T-helper 22 cell (primary cell): ENCODE measurements around the gene TRAPPC10.
A peak's percentile ranks its signal among the peaks of the same experiment; 100 is the strongest.

Experiments
- DNase-seq: peaks from one replicate; pipeline ENCODE4 v3.0.0-alpha.2; 2020; ENCODE audit warnings: low read depth

TRAPPC10 gene

GRCh38 chr21:44011579-44012473, at the start of gene TRAPPC10:
Gene TRAPPC10, plus strand, starts transcription at chr21:44012309. Its CDS starts 185 bp downstream, at chr21:44012494.
- peak; percentile 64 for DNase-seq

GRCh38 chr21:43965911-43966585, 46.1 kb upstream of the TRAPPC10 start:
- no peak for DNase-seq

- no peak for DNase-seq
Observed at GRCh38 chr21:43966946-43967512, 45.1 kb upstream of the TRAPPC10 start.

- DNase-seq = no peak
Observed at GRCh38 chr21:43967981-43968380, 44.1 kb upstream of the TRAPPC10 start.

GRCh38 chr21:43968410-43969114, 43.5 kb upstream of the TRAPPC10 start:
- DNase-seq = no peak

- no peak for DNase-seq
Observed at GRCh38 chr21:43969115-43969444, 43.0 kb upstream of the TRAPPC10 start.

GRCh38 chr21:43970551-43970950, 41.6 kb upstream of the TRAPPC10 start:
- no peak for DNase-seq

- no peak for DNase-seq
Observed at GRCh38 chr21:43971201-43971991, 40.7 kb upstream of the TRAPPC10 start.

- DNase-seq = no peak
Observed at GRCh38 chr21:43971992-43972255, 40.2 kb upstream of the TRAPPC10 start.

- DNase-seq = no peak
Observed at GRCh38 chr21:43972850-43973633, 39.1 kb upstream of the TRAPPC10 start.

- no peak for DNase-seq
Observed at GRCh38 chr21:43973634-43973955, 38.5 kb upstream of the TRAPPC10 start.

GRCh38 chr21:43974791-43975468, 37.2 kb upstream of the TRAPPC10 start:
- DNase-seq = no peak

GRCh38 chr21:43975469-43976098, 36.5 kb upstream of the TRAPPC10 start:
- DNase-seq = peak; percentile 51

GRCh38 chr21:43976661-43977060, 35.4 kb upstream of the TRAPPC10 start:
- no peak for DNase-seq

GRCh38 chr21:43978060-43978459, 34.0 kb upstream of the TRAPPC10 start:
- no peak for DNase-seq

GRCh38 chr21:43979654-43980053, 32.5 kb upstream of the TRAPPC10 start:
- no peak for DNase-seq

- DNase-seq = no peak
Observed at GRCh38 chr21:43981151-43981870, 30.8 kb upstream of the TRAPPC10 start.

GRCh38 chr21:43981871-43982210, 30.3 kb upstream of the TRAPPC10 start:
- DNase-seq = no peak

- no peak for DNase-seq
Observed at GRCh38 chr21:43982489-43983078, 29.5 kb upstream of the TRAPPC10 start.
